GM13976 (cell line): ENCODE measurements around the gene ZNF554.

Experiments
- DNase-seq: peaks from one replicate; pipeline ENCODE4 v3.0.0; 2012; ENCODE audit warnings: low spot score
- CTCF ChIP-seq: IDR thresholded peaks from 2 replicates; pipeline ENCODE4 v1.5.1; 2012; ENCODE audit warnings: borderline replicate concordance, mild to moderate bottlenecking; ENCODE audit not compliant: insufficient read depth; ENCODE audit errors: extremely low read depth, missing control alignments, control extremely low read depth
- in situ Hi-C: fragments of 300-500 bp; cut with MboI; formaldehyde crosslinking; loops from one replicate; pipeline ENCODE4 v1.12.0; 2022; ENCODE audit warnings: low sequenced_read_pairs, mixed read lengths, inconsistent platforms; ENCODE audit not compliant: unreplicated experiment

The ZNF554 gene

GRCh38 chr19:2820112-2820702, 539 bp downstream of the ZNF554 start:
- in situ Hi-C loops, result no loop called here
- no peak for TF ChIP-seq CTCF
- DNase-seq, result peak; percentile 52

- in situ Hi-C loops, result no loop called here
- TF ChIP-seq CTCF, result no peak
- no peak for DNase-seq
These were observed 3.2 kb downstream of the ZNF554 start for GRCh38 chr19:2822846-2823245.

GRCh38 chr19:2823646-2824045, 4.0 kb downstream of the ZNF554 start:
- TF ChIP-seq CTCF, result no peak
- in situ Hi-C loops, result no loop called here
- DNase-seq, result no peak

GRCh38 chr19:2824129-2824528, 4.5 kb downstream of the ZNF554 start:
- in situ Hi-C loops, result no loop called here
- TF ChIP-seq CTCF, result no peak

GRCh38 chr19:2827022-2827421, 7.4 kb downstream of the ZNF554 start:
- no peak for TF ChIP-seq CTCF
- in situ Hi-C loops, result no loop called here
- no peak for DNase-seq

More at GRCh38 chr19:2824129-2824528, 4.5 kb downstream of the ZNF554 start:
- DNase-seq, result no peak

- no peak for TF ChIP-seq CTCF
- in situ Hi-C loops, result no loop called here
- DNase-seq, result no peak
These were observed 8.3 kb downstream of the ZNF554 start for GRCh38 chr19:2827840-2828489.

- DNase-seq, result no peak
- TF ChIP-seq CTCF, result no peak
- in situ Hi-C loops, result no loop called here
These were observed 14.7 kb downstream of the ZNF554 start for GRCh38 chr19:2834294-2834871.
